GM13976 (cell line): Measurements from ENCODE around the gene KAT14.
"Not testable (repeated sequence)": the region's sequence is repeated elsewhere in the genome, so short reads cannot be mapped to it uniquely, and the experiment has no call there.

ENCODE experiments used
- DNase-seq: peaks from one replicate; pipeline ENCODE4 v3.0.0; 2012; ENCODE audit warnings: low spot score
- CTCF ChIP-seq: IDR thresholded peaks from 2 replicates; pipeline ENCODE4 v1.5.1; 2012; ENCODE audit warnings: borderline replicate concordance, mild to moderate bottlenecking; ENCODE audit not compliant: insufficient read depth; ENCODE audit errors: extremely low read depth, missing control alignments, control extremely low read depth
- in situ Hi-C: fragments of 300-500 bp; cut with MboI; formaldehyde crosslinking; loops from one replicate; pipeline ENCODE4 v1.12.0; 2022; ENCODE audit warnings: low sequenced_read_pairs, mixed read lengths, inconsistent platforms; ENCODE audit not compliant: unreplicated experiment

KAT14 gene

GRCh38 chr20:18093388-18093787 is 44.3 kb upstream of the KAT14 start:
- TF ChIP-seq CTCF: no peak
- in situ Hi-C loops: no loop called here
- peak; percentile 3 for DNase-seq

GRCh38 chr20:18094191-18094590 is 43.5 kb upstream of the KAT14 start:
- no peak for TF ChIP-seq CTCF
- in situ Hi-C loops: no loop called here
- DNase-seq: no peak

GRCh38 chr20:18100569-18100968 is 37.1 kb upstream of the KAT14 start:
- DNase-seq: not testable (repeated sequence)
- in situ Hi-C loops: loop anchor here (25.0 kb wide), 1 partner anchor 112 kb away; no protein-coding TSS in a partner anchor

GRCh38 chr20:18101125-18101810 is 36.4 kb upstream of the KAT14 start:
- no peak for DNase-seq
- in situ Hi-C loops: loop anchor here (25.0 kb wide), 1 partner anchor 111 kb away; no protein-coding TSS in a partner anchor
- no peak for TF ChIP-seq CTCF

- TF ChIP-seq CTCF: no peak
- in situ Hi-C loops: loop anchor here (25.0 kb wide), 1 partner anchor 109 kb away; no protein-coding TSS in a partner anchor
- no peak for DNase-seq
Measured at GRCh38 chr20:18103497-18103896, 34.2 kb upstream of the KAT14 start.

GRCh38 chr20:18108326-18108725 is 29.3 kb upstream of the KAT14 start:
- TF ChIP-seq CTCF: no peak
- in situ Hi-C loops: loop anchor here (25.0 kb wide), 1 partner anchor 104 kb away; no protein-coding TSS in a partner anchor
- DNase-seq: no peak

- in situ Hi-C loops, DNase-seq: not testable (repeated sequence)
Measured at GRCh38 chr20:18128574-18128973, 9.1 kb upstream of the KAT14 start.
